Adrenal gland (tissue), 19 donors: Measurements from ENCODE around the gene ARAP3. TPM values are rescaled to one million over a fixed set of nuclear protein-coding genes. Genes with fewer than 3 reads are reported as not detected.
"Not testable (repeated sequence)": the region's sequence is repeated elsewhere in the genome, so short reads cannot be mapped to it uniquely, and the experiment has no call there.

Experiments
- DNase-seq, 7 donors: peaks; one replicate each; pipeline ENCODE4 v3.0.0-alpha.2; 2019 to 2020
- H3K27ac ChIP-seq, 5 donors: fragments of 200-600 bp; sonication (generic) in 4 of 5; 1 replicate in 3 of 5; 2 replicates in 2 of 5; pipeline versions ENCODE4 v1.5.1 to v1.8.0; 2016 to 2020; ENCODE audit warnings: mild to moderate bottlenecking in 1 of 5
- H3K27me3 ChIP-seq: fragments of 200-600 bp; 2 replicates; pipeline ENCODE4 v1.8.0; 2021
- H3K36me3 ChIP-seq, 2 donors: fragments of 200-600 bp; replicated peaks in 1 of 2; 1 replicate in 1 of 2; 2 replicates in 1 of 2; pipeline versions ENCODE4 v1.5.1 to v1.8.0; 2018 to 2022
- H3K4me1 ChIP-seq, 2 donors: fragments of 200-600 bp; replicated peaks in 1 of 2; 1 replicate in 1 of 2; 2 replicates in 1 of 2; pipeline versions ENCODE4 v1.5.1 to v1.8.0; 2018 to 2021
- H3K4me3 ChIP-seq, 4 donors: fragments of 200-600 bp; sonication (generic) in 3 of 4; one replicate each; pipeline ENCODE4 v1.5.1; 2016 to 2018
- H3K9me3 ChIP-seq, 3 donors: fragments of 200-600 bp; sonication (generic) in 1 of 3; replicated peaks in 1 of 3; 1 replicate in 2 of 3; 2 replicates in 1 of 3; pipeline versions ENCODE4 v1.5.1 to v1.8.0; 2016 to 2021
- CTCF ChIP-seq, 6 experiments: fragments of 450-650 bp in 4 of 6; fragments of 200-600 bp in 2 of 6; sonication (generic) in 1 of 6; IDR thresholded peaks; 1 replicate in 5 of 6; 2 replicates in 1 of 6; pipeline versions ENCODE4 v1.5.1 to v1.8.0; 2016 to 2021; ENCODE audit warnings: antibody characterized with exemption in 6 of 6, mild to moderate bottlenecking in 2 of 6, moderate library complexity in 1 of 6
- POLR2A ChIP-seq, 2 donors: fragments of 450-650 bp; IDR thresholded peaks; one replicate each; pipeline ENCODE4 v1.6.1; 2017; ENCODE audit warnings: antibody characterized with exemption in 2 of 2, mild to moderate bottlenecking in 2 of 2, moderate library complexity in 1 of 2
- WGBS, 4 donors: extraction: QIAGEN DNeasy Blood & Tissue Kit in 2 of 4; methylation state at CpG; one replicate each; pipeline versions ENCODE4 v1.1.5 to v1.1.7; 2013 to 2017; 5-methylcytosine and 5-hydroxymethylcytosine counted together
- intact Hi-C, 2 donors: fragments of 100-400 bp; cut with DNase I; formaldehyde crosslinking; loops; one replicate each; pipeline versions ENCODE4 v1.14.1 to v1.15.0; 2022 to 2023
- long read RNA-seq, 10 donors: library from polyadenylated mRNA in 3 of 10; unstranded in 2 of 10; stranded (forward) in 1 of 10; transcript quantifications; one replicate each; pipeline ENCODE4 v2.0.0 and lab custom pipeline, GENCODE V29; 2021 to 2026
- polyA plus RNA-seq, 3 donors: library from polyadenylated mRNA; stranded (reverse); fragments of 200-250 nt in 2 of 3; fragments of 350-450 nt in 1 of 3; fragmentation: Illumina TruSeq in 1 of 3; extraction: RNeasy Lipid Tissue Mini Kit (QIAGEN cat#74804) in 1 of 3; gene quantifications; one replicate each; pipeline ENCODE4 v1.2.3, GENCODE V29; 2013 to 2014
- total RNA-seq, 9 donors: library from RNA; depleted of rRNA in 4 of 9; stranded (reverse); fragments of >200 nt in 4 of 9; fragments of 120-200 nt in 1 of 9; fragmentation: NEBNext Ultra II Directional in 1 of 9; extraction: Animal tissue kit (Norgen Biotek cat#: 25700) in 1 of 9; gene quantifications; one replicate each; pipeline versions ENCODE4 v1.1.0 to v1.2.4, GENCODE V29; 2013 to 2023
- donor health status: healthy with polysubstance abuse.
- donor health status: Bipolar disorder and iron deficiency.
- donor health status: DM: yes; HTN: yes; CAD: no.
- donor health status: DM: no; HTN: no; CAD: no.
- donor health status: DM: no; HTN: no; CAD: no.
- donor health status: DM: yes; HTN: yes; CAD: no.

Gene ARAP3
- total RNA-seq (10 to 100 TPM in 5 of 9 donors, 1 to 10 TPM in 4; 3.0 to 16.1 (median 10.1) TPM), polyA plus RNA-seq (10 to 100 TPM in 2 of 3 donors, 1 to 10 TPM in 1; 4.4 to 38.6 (median 21.7) TPM)
- long read RNA-seq, donor 1 = 0 reads
- long read RNA-seq, donor 2 = 0 reads
- long read RNA-seq, donor 3 = 0 reads
- long read RNA-seq, donor 4, partial matches to known transcripts = 1 of 1 reads
- long read RNA-seq, donor 4, other reads (novel, unspliced or antisense) = 0 of 1 reads
- long read RNA-seq, donor 5, full-length matches to known transcripts = 3 of 12 reads
- long read RNA-seq, donor 5, partial matches to known transcripts = 4 of 12 reads
- long read RNA-seq, donor 5, other reads (novel, unspliced or antisense) = 5 of 12 reads
- long read RNA-seq, donor 6 = 0 reads
- long read RNA-seq, donor 7 = 0 reads
- long read RNA-seq, donor 8 = 0 reads
- long read RNA-seq, donor 9 = 0 reads
- long read RNA-seq, donor 10 = 0 reads

- H3K27me3 ChIP-seq = no peaks in the 10 kb centered on the region
Measured at GRCh38 chr5:141681695-141682641, at the start of gene ARAP3. Gene ARAP3, minus strand, starts transcription at chr5:141682230. Its CDS starts 1,744 bp downstream, at chr5:141680486.

GRCh38 chr5:141729387-141730006 lies 47.5 kb upstream of the ARAP3 start:
- Histone ChIP-seq H3K36me3 (no peaks in the 10 kb centered on the region), H3K27ac (no peak overlapping the region), H3K4me3 (no peak overlapping the region), H3K4me1 (no peaks in the 10 kb centered on the region), H3K27me3 (no peaks in the 10 kb centered on the region), H3K9me3 (no peaks in the 10 kb centered on the region)
- DNase-seq = no peak
- intact Hi-C loops = no loop called here
- 70 to 77% (median 72%) methylated on average over 6 of the region's 6 CpGs for WGBS, 4 donors
- TF ChIP-seq POLR2A (IDR thresholded peaks at IDR 0.05) (no peak), CTCF (IDR thresholded peaks at IDR 0.05) (no peak)

More at GRCh38 chr5:141681695-141682641, at the start of gene ARAP3:
- DNase-seq = peak; percentile 88 to 97 (median 94)
- no peaks in the 10 kb centered on the region for H3K9me3 ChIP-seq
- intact Hi-C loops = loop anchor here in 1 of 2 donors (5.0 kb wide), 1 partner anchor 275 kb away; the partner anchor contains the start of gene PCDH12
- H3K4me3 ChIP-seq = peak within 1 kb of the TSS in 2 of 4 donors; percentile 16 to 76
- H3K36me3 ChIP-seq = no peaks in the 10 kb centered on the region
- H3K4me1 ChIP-seq = peaks cover 10 to 15% of the 10 kb centered on the region in 2 donors
- peak within 1 kb of the TSS in 4 of 5 donors; percentile 75 to 97 (median 82) for H3K27ac ChIP-seq
- WGBS, 4 donors = 4 to 17% (median 8%) methylated on average over 24 to 77 of the region's 77 CpGs
- peak in 1 of 2 donors; percentile 36 for TF ChIP-seq POLR2A (IDR thresholded peaks at IDR 0.05)
- no peak for TF ChIP-seq CTCF (IDR thresholded peaks at IDR 0.05)

GRCh38 chr5:141725891-141726290 lies 43.9 kb upstream of the ARAP3 start:
- Histone ChIP-seq H3K27ac (no peak overlapping the region), H3K4me1 (no peaks in the 10 kb centered on the region), H3K36me3 (no peaks in the 10 kb centered on the region), H3K4me3 (no peak overlapping the region), H3K27me3 (no peaks in the 10 kb centered on the region), H3K9me3 (no peaks in the 10 kb centered on the region)
- TF ChIP-seq POLR2A (IDR thresholded peaks at IDR 0.05) = no peak
- no peak for TF ChIP-seq CTCF (IDR thresholded peaks at IDR 0.05)
- 38 to 59% (median 56%) methylated on average over 3 of the region's 3 CpGs for WGBS, 4 donors
- no peak for DNase-seq
- intact Hi-C loops = no loop called here

GRCh38 chr5:141725174-141725573 lies 43.1 kb upstream of the ARAP3 start:
- H3K4me1 ChIP-seq, DNase-seq, H3K27me3 ChIP-seq, H3K9me3 ChIP-seq, intact Hi-C loops, H3K36me3 ChIP-seq, H3K4me3 ChIP-seq, H3K27ac ChIP-seq: not testable (repeated sequence)
- 81 to 86% (median 83%) methylated on average over 5 of the region's 5 CpGs for WGBS, 4 donors
